NCI-H1694 treated with DMSO at 0.1 percent for 48 hours (cell line): Measurements from ENCODE around the gene F2.
"Not testable (repeated sequence)": the region's sequence is repeated elsewhere in the genome, so short reads cannot be mapped to it uniquely, and the experiment has no call there.

ENCODE experiments used
- DNase-seq: peaks from one replicate; lab custom pipeline; 2025; lab: John Stamatoyannopoulos, UW

The F2 gene

GRCh38 chr11:46719048-46719542 is at the start of gene F2:
Gene F2, plus strand, starts transcription at chr11:46719213. Its CDS starts 23 bp downstream, at chr11:46719236.
- DNase-seq, result no peak

GRCh38 chr11:46669711-46670139 is 49.3 kb upstream of the F2 start:
- peak; percentile 23 for DNase-seq

GRCh38 chr11:46670521-46670920 is 48.5 kb upstream of the F2 start:
- DNase-seq, result not testable (repeated sequence)

- DNase-seq, result no peak
These were observed 47.1 kb upstream of the F2 start for GRCh38 chr11:46671958-46672315.

DNA sequence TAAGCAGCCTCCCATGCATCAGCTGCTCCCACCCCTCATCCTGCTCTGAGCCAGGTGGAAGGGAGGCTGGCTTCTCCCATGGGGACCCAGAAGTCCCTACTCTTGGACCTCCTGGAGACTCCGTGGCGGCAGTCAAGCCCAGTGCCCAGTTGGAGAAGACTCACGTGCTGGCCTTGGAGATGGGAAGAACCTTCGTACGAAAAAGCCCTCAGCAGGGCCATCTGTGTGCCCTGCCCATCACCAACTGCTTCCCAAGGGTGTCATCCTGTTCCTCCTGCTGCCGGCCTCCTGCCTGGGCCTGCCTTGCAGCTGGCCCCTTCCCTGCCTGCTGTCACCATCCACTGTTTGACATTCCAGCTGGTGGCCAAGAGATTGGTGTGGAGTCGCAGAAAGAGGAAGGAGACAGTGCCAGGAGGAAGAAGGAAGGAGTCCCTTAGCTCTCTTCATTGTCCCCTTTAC is 46.6 kb upstream of the F2 start:
- DNase-seq, result peak; percentile 87

- DNase-seq, result peak; percentile 33
These were observed 45.1 kb upstream of the F2 start for GRCh38 chr11:46673713-46674462.

- DNase-seq, result no peak
These were observed 44.3 kb upstream of the F2 start for GRCh38 chr11:46674463-46675287.

DNA sequence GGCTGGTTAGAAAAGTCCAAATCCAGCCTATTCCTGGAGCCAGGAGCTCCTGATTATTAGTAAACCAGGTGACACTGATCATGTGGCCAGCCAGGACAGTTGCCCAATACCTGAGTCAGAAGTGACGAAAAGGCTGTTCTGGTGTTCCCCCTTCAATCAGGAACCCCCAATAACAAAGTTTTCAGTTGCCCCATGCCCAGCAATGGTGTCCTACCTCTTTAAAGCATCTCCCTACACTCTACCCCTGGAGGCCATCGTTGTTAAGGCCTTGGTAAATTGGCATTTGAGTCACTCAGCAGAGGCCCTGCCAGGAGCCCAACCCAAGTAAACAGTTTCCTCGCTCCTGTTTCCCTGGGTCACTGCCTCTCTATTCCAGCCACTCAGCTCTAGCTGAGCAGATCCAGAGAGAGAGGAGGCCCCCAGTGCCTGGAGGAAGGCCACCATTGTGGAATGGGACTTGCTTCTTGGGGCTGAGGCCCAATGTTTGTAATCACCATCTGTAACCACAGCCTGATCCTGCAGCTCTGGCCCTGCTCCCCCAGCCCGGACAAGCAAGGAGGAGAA is 43.6 kb upstream of the F2 start:
- no peak for DNase-seq

DNA sequence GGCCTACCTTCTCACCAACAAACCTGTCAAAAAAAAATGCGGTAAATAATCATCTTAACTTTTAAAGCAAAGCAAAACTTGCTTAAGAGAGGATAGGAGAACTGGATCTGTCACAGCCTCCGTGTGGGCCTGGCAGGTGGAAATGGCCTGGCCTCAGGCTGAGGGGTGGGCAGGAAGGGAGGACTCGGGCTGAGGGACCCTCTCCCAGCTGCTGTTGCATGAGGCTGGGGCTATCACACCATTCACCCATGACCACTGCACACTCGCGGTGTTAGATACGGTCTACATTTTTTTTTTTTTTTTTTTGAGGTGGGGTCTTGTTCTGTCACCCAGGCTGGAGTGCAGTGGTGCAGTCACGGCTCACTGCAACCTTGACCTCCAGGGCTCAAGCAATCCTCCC is 43.1 kb upstream of the F2 start:
- no peak for DNase-seq

DNA sequence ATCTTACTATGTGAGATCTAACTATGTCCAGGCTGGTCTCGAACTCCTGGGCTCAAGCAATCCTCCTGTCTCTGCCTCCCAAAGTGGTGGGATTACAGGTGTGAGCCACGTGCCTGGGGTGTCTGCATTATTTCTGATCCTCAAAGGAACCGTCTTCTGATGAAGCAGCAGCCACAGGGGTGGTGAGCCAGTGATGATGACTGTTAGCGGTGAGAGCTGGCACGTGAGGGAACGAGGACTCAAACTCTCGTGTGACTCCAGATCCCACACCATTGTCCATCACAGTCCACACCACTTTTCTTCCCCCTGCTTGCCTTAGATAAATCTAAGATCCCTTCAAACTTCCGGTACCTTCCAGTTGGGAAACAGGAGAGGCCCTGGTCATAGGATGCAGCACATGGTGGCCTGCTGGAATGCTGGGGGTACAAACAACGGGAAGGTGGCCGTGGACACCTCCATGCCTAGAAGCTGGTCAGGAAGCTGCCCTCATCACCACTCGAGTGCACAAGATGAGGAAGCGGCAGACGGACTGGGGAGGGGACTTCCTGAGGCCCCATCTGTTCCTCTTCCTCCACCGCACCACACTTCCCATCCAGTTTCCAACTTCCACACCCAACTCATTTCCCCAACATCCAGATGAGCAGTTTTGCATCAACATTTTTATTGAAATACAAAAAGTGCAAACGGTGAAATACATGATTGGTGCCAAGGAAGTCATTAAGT is 42.4 kb upstream of the F2 start:
- DNase-seq, result no peak

- DNase-seq, result no peak
These were observed 41.8 kb upstream of the F2 start for GRCh38 chr11:46677169-46677568.

GRCh38 chr11:46677991-46678740 is 40.8 kb upstream of the F2 start:
- DNase-seq, result no peak

GRCh38 chr11:46678741-46679130 is 40.3 kb upstream of the F2 start:
- no peak for DNase-seq

- no peak for DNase-seq
These were observed 39.5 kb upstream of the F2 start for GRCh38 chr11:46679241-46680163.

DNA sequence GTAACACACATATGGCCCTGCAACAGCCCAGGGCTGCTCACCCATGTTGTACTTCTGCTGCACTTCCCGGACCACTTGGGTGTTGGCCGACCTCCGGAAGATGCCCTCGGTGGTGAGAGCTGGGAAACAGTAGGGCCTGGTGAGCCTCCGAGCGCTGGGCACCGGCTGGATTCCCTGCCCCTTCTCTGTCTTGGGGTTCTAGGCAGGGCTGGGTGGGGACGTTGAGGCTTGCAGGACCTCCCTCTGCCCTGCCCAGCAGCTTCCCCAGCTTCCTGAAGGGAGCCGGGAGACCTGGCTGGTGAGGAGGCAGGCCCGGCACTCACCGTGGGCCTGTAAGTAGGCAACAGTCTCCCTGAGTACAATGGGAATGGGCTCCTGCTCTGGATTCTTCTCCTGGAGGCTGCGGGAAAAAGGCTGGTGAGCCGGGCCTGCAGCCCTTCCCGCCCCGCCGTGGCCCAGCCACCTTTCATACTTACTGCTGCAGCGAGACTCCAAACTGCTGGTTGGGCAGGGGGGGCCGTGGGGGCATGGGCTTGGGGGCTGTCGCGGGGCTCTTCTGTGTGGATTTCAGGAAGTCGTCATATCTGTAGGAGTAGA is 38.8 kb upstream of the F2 start:
- DNase-seq, result no peak

- no peak for DNase-seq
These were observed 38.2 kb upstream of the F2 start for GRCh38 chr11:46680815-46681214.

GRCh38 chr11:46681814-46682213 is 37.2 kb upstream of the F2 start:
- DNase-seq, result no peak

DNA sequence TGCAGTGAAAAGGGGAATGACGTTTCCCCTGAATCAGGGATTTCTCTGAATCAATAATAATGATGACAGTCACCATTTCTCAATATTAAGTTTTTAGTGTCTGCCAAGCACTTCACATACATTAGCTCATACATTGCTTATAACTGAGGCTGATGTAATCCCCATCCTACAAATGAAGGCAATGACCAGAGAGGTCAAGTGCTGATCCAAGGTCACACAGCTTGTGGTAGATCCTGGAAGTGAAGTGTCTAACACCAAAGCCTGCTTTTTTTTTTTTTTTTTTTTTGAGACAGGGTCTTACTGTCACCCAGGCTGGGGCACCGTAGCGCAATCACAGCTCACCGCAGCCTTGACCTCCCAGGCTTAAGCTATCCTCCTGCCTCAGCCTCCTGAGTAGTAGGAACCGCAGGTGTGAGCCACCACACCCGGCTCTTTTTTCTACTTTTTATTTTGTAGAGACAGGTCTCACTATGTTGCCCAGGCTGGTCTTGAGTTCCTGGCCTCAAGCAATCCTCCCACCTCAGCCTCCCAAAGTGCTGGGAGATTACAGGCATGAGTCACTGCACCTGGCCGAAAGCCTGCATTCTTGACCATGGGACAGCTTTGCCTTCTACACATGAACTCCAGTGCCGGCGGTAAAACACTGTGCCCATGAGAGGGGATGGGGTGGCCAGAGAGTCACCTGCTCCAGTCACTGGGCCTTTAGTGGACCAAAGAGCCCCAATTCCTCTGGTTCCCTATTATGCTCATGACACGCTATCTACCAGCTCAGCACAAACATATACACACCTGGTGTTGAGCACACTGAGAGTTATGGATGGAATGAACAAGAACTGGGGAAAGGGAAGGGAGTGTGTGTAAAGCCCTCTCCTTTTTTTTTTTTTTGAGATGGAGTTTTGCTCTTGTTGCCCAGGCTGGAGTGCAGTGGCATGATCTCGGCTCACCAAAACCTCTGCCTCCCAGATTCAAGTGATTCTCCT is 36.0 kb upstream of the F2 start:
- DNase-seq, result no peak

DNA sequence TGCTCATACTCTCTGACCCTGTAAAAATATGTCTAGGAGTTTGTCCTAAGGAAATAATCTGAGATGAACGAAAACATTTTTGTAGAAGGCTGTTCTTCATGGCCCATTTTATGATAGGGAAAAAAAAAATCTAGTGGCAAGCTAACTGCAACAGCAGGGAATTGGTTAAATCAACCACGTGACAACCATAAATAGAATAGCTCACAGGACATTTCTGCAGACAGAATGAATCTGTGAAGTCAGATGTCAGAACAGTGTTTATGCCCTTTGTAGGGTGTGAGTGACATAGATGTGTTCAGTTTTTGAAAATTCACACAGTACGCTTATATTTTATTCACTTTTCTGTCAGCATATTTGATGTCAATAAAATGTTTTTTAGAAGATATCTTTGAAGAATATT is 34.6 kb upstream of the F2 start:
- DNase-seq, result no peak
